Fibroblast of lung (primary cell): ENCODE results near the gene IFI27. TPM values are rescaled to one million over a fixed set of nuclear protein-coding genes. Genes with fewer than 3 reads are reported as not detected.

Source experiments
- DNase-seq, 2 donors: peaks; one replicate each; pipeline versions ENCODE4 v3.0.0 to v3.0.0-alpha.2; 2010; ENCODE audit warnings: low read depth in 2 of 2
- H2AFZ ChIP-seq: 2 replicates; pipeline ENCODE4 v1.5.1; 2012; ENCODE audit warnings: low read length, control low read depth, inconsistent platforms
- H3K27ac ChIP-seq: 2 replicates; pipeline ENCODE4 v1.5.1; 2011; ENCODE audit warnings: low read length, control low read depth; ENCODE audit not compliant: insufficient read depth
- H3K27me3 ChIP-seq: 2 replicates; pipeline ENCODE4 v1.5.1; 2011; ENCODE audit warnings: mild to moderate bottlenecking, low read length; ENCODE audit not compliant: control insufficient read depth, insufficient read depth
- H3K36me3 ChIP-seq: 2 replicates; pipeline ENCODE4 v1.5.1; 2011; ENCODE audit warnings: low read length; ENCODE audit not compliant: control insufficient read depth, insufficient read depth
- H3K4me1 ChIP-seq: 2 replicates; pipeline ENCODE4 v1.5.1; 2011; ENCODE audit warnings: low read length; ENCODE audit not compliant: control insufficient read depth, insufficient read depth; ENCODE audit errors: extremely low read depth
- H3K4me2 ChIP-seq: 2 replicates; pipeline ENCODE4 v1.5.1; 2011; ENCODE audit warnings: low read length, control low read depth; ENCODE audit not compliant: insufficient read depth; ENCODE audit errors: extremely low read depth
- H3K4me3 ChIP-seq, 4 experiments: fragments of 200-600 bp in 1 of 4; sonication (generic) in 1 of 4; replicated peaks in 1 of 4; 2 replicates each; pipeline ENCODE4 v1.5.1; 2011 to 2016; ENCODE audit warnings: low read length in 4 of 4, low read depth in 3 of 4, mild to moderate bottlenecking in 3 of 4, control low read depth in 2 of 4, inconsistent platforms in 1 of 4, mixed read lengths in 1 of 4; ENCODE audit not compliant: insufficient read depth in 1 of 4; ENCODE audit errors: control extremely low read depth in 1 of 4
- H3K79me2 ChIP-seq: 2 replicates; pipeline ENCODE4 v1.5.1; 2012; ENCODE audit warnings: mild to moderate bottlenecking, low read length, inconsistent platforms; ENCODE audit not compliant: control insufficient read depth, insufficient read depth
- H3K9ac ChIP-seq: 2 replicates; pipeline ENCODE4 v1.5.1; 2011; ENCODE audit warnings: mild to moderate bottlenecking, low read length, control low read depth; ENCODE audit not compliant: insufficient read depth
- H3K9me3 ChIP-seq: 2 replicates; pipeline ENCODE4 v1.5.1; 2012; ENCODE audit warnings: low read depth, low read length; ENCODE audit not compliant: control insufficient read depth, insufficient read depth
- H4K20me1 ChIP-seq: 2 replicates; pipeline ENCODE4 v1.5.1; 2011; ENCODE audit warnings: low read length; ENCODE audit not compliant: control insufficient read depth, insufficient read depth; ENCODE audit errors: extremely low read depth
- CTCF ChIP-seq, 2 donors: IDR thresholded peaks in 1 of 2; conservative IDR thresholded peaks in 1 of 2; 1 replicate in 1 of 2; 2 replicates in 1 of 2; pipeline ENCODE4 v1.5.1; 2011 to 2012; ENCODE audit warnings: low read length in 2 of 2, control low read depth in 1 of 2, inconsistent platforms in 1 of 2, low read depth in 1 of 2, mild to moderate bottlenecking in 1 of 2
- EZH2 ChIP-seq: IDR thresholded peaks from 2 replicates; pipeline ENCODE4 v1.5.1; 2012; ENCODE audit warnings: low read length, control low read depth, mild to moderate bottlenecking; ENCODE audit errors: missing control alignments
- polyA plus RNA-seq, 2 donors: library from polyadenylated mRNA; depleted of rRNA in 1 of 2; stranded (reverse) in 1 of 2; unstranded in 1 of 2; fragments of >200 nt; gene quantifications; 2 replicates each; pipeline ENCODE4 v1.2.1, GENCODE V29; 2011 to 2012; ENCODE audit warnings: missing spikeins in 1 of 2
- total RNA-seq: library from RNA; depleted of rRNA; stranded (reverse); fragments of >200 nt; gene quantifications from 2 replicates; pipeline ENCODE4 v1.2.1, GENCODE V29; 2014

The IFI27 gene
- total and polyA plus RNA-seq, 2 donors (not counting 1 experiment from before 2014, with no cell fraction given): 7.9 to 32.2 TPM

GRCh38 chr14:94112513-94113063, 2.1 kb downstream of the IFI27 start:
- Histone ChIP-seq H3K27me3 (peaks cover 3% of the 10 kb centered on the region), H3K36me3 (no peaks in the 10 kb centered on the region), H3K4me1 (no peaks in the 10 kb centered on the region), H3K9me3 (no peaks in the 10 kb centered on the region), H3K4me2 (no peak overlapping the region), H4K20me1 (no peaks in the 10 kb centered on the region), H3K79me2 (no peaks in the 10 kb centered on the region), H2AFZ (no peak overlapping the region), H3K9ac (no peak overlapping the region), H3K4me3 (no peak overlapping the region), H3K27ac (no peak overlapping the region)
- no peak for DNase-seq
- no peak for TF ChIP-seq CTCF (conservative IDR thresholded peaks at IDR 0.05 in 1 of 2, IDR thresholded peaks at IDR 0.05 in 1 of 2; ENCODE audit: low read depth in 1 of 2, low read length in 2 of 2)
- TF ChIP-seq EZH2: no peak

GRCh38 chr14:94113073-94113472, 2.5 kb downstream of the IFI27 start:
- no peak for TF ChIP-seq EZH2
- no peak for TF ChIP-seq CTCF (conservative IDR thresholded peaks at IDR 0.05 in 1 of 2, IDR thresholded peaks at IDR 0.05 in 1 of 2; ENCODE audit: low read depth in 1 of 2, low read length in 2 of 2)
- Histone ChIP-seq H3K27me3 (peaks cover 3% of the 10 kb centered on the region), H3K9ac (no peak overlapping the region), H3K79me2 (no peaks in the 10 kb centered on the region), H3K27ac (no peak overlapping the region), H3K9me3 (no peaks in the 10 kb centered on the region), H2AFZ (no peak overlapping the region), H4K20me1 (no peaks in the 10 kb centered on the region), H3K4me1 (no peaks in the 10 kb centered on the region), H3K4me2 (no peak overlapping the region), H3K36me3 (no peaks in the 10 kb centered on the region), H3K4me3 (no peak overlapping the region)
- DNase-seq: no peak

- DNase-seq: peak in 1 of 2 donors; percentile 66
- H3K4me1 ChIP-seq: no peaks in the 10 kb centered on the region
- TF ChIP-seq EZH2 (no peak), CTCF (conservative IDR thresholded peaks at IDR 0.05 in 1 of 2, IDR thresholded peaks at IDR 0.05 in 1 of 2; ENCODE audit: low read depth in 1 of 2, low read length in 2 of 2) (no peak)
- H2AFZ ChIP-seq: no peak overlapping the region
- H3K27me3 ChIP-seq: peaks cover 3% of the 10 kb centered on the region
- no peaks in the 10 kb centered on the region for H3K36me3 ChIP-seq
- no peaks in the 10 kb centered on the region for H4K20me1 ChIP-seq
- H3K4me3 ChIP-seq: no peak overlapping the region
- no peaks in the 10 kb centered on the region for H3K79me2 ChIP-seq
- H3K9me3 ChIP-seq: no peaks in the 10 kb centered on the region
- H3K4me2 ChIP-seq: no peak overlapping the region
- H3K27ac ChIP-seq: no peak overlapping the region
- H3K9ac ChIP-seq: no peak overlapping the region
Observed at GRCh38 chr14:94113490-94113889, 3.0 kb downstream of the IFI27 start.
